Mucosa of gallbladder (tissue), 1 donor: ENCODE data around the gene GABRP. TPM values are rescaled to one million over a fixed set of nuclear protein-coding genes. Genes with fewer than 3 reads are reported as not detected.
"Not testable (repeated sequence)": the region's sequence is repeated elsewhere in the genome, so short reads cannot be mapped to it uniquely, and the experiment has no call there.

Source experiments
- DNase-seq: peaks from one replicate; pipeline ENCODE4 v3.0.0-alpha.2; 2020; ENCODE audit warnings: low spot score
- total RNA-seq: library from RNA; stranded (reverse); gene quantifications from one replicate; pipeline ENCODE4 v1.2.1, GENCODE V29; 2021
- donor health status: DM: no; HTN: no; CAD: no.

Gene GABRP
- total RNA-seq, result 44.3 TPM

- no peak for DNase-seq
Measured at GRCh38 chr5:170783498-170784247, at the start of gene GABRP. GABRP (plus strand) TSS chr5:170783725; CDS start chr5:170788616, 4,891 bp downstream.

GRCh38 chr5:170736966-170737365 is 46.6 kb upstream of the GABRP start:
- no peak for DNase-seq

- no peak for DNase-seq
Measured at GRCh38 chr5:170737591-170737990, 45.9 kb upstream of the GABRP start.

- DNase-seq, result no peak
Measured at GRCh38 chr5:170738840-170739239, 44.7 kb upstream of the GABRP start.

GRCh38 chr5:170739446-170739845 is 44.1 kb upstream of the GABRP start:
- DNase-seq, result no peak

GRCh38 chr5:170740551-170741205 is 42.8 kb upstream of the GABRP start:
- no peak for DNase-seq

GRCh38 chr5:170741801-170742200 is 41.7 kb upstream of the GABRP start:
- DNase-seq, result no peak

GRCh38 chr5:170743876-170744212 is 39.7 kb upstream of the GABRP start:
- no peak for DNase-seq

- DNase-seq, result peak; percentile 47
Measured at GRCh38 chr5:170745481-170746071, 37.9 kb upstream of the GABRP start.

GRCh38 chr5:170746075-170746960 is 37.2 kb upstream of the GABRP start:
- DNase-seq, result no peak

- DNase-seq, result no peak
Measured at GRCh38 chr5:170746961-170747340, 36.6 kb upstream of the GABRP start.

- DNase-seq, result no peak
Measured at GRCh38 chr5:170747357-170747756, 36.2 kb upstream of the GABRP start.

GRCh38 chr5:170747851-170748250 is 35.7 kb upstream of the GABRP start:
- DNase-seq, result no peak

- no peak for DNase-seq
Measured at GRCh38 chr5:170748951-170749471, 34.5 kb upstream of the GABRP start.

- DNase-seq, result peak; percentile 50
Measured at GRCh38 chr5:170749911-170750431, 33.6 kb upstream of the GABRP start.

- no peak for DNase-seq
Measured at GRCh38 chr5:170750791-170751190, 32.7 kb upstream of the GABRP start.

GRCh38 chr5:170751631-170752030 is 31.9 kb upstream of the GABRP start:
- DNase-seq, result no peak

- peak; percentile 74 for DNase-seq
Measured at GRCh38 chr5:170752257-170753215, 31.0 kb upstream of the GABRP start.

- no peak for DNase-seq
Measured at GRCh38 chr5:170753311-170753710, 30.2 kb upstream of the GABRP start.

- DNase-seq, result not testable (repeated sequence)
Measured at GRCh38 chr5:170754508-170754907, 29.0 kb upstream of the GABRP start.
